WTC11 (cell line): ENCODE data around the gene EIF2S1.

ENCODE experiments used
- CTCF ChIP-seq: fragments of 200-600 bp; IDR thresholded peaks from 2 replicates; pipeline ENCODE4 v1.8.0; 2022; ENCODE audit warnings: antibody characterized with exemption
- FOXK1 ChIP-seq: sonication (generic); formaldehyde crosslinking; IDR thresholded peaks from 2 replicates; pipeline ENCODE4 v1.8.0; 2022; ENCODE audit warnings: mild to moderate bottlenecking, moderate library complexity, missing genetic modification reagents
- MXD4 ChIP-seq: fragments of 250-450 bp; sonication (Bioruptor Pico); IDR thresholded peaks from 2 replicates; pipeline ENCODE4 v1.8.0; 2021; ENCODE audit warnings: mild to moderate bottlenecking, moderate library complexity, borderline replicate concordance
- NFATC4 ChIP-seq: fragments of 250-450 bp; sonication (Bioruptor Pico); IDR thresholded peaks from 2 replicates; pipeline ENCODE4 v1.9.0; 2021; ENCODE audit warnings: mild to moderate bottlenecking
- NR1H2 ChIP-seq: sonication (generic); formaldehyde crosslinking; IDR thresholded peaks from 2 replicates; pipeline ENCODE4 v1.9.0; 2021; ENCODE audit warnings: mild to moderate bottlenecking, moderate library complexity, missing genetic modification reagents
- NR2C2 ChIP-seq: sonication (generic); formaldehyde crosslinking; IDR thresholded peaks from 2 replicates; pipeline ENCODE4 v1.8.0; 2022; ENCODE audit warnings: mild to moderate bottlenecking, missing genetic modification reagents
- NR3C1 ChIP-seq: sonication (generic); formaldehyde crosslinking; conservative IDR thresholded peaks from 2 replicates; pipeline ENCODE4 v1.8.1; 2023; ENCODE audit warnings: low read depth, mild to moderate bottlenecking, missing genetic modification reagents
- TEAD1 ChIP-seq: sonication (generic); formaldehyde crosslinking; IDR thresholded peaks from 2 replicates; pipeline ENCODE4 v1.8.0; 2022; ENCODE audit warnings: mild to moderate bottlenecking, missing genetic modification reagents
- TEAD4 ChIP-seq: sonication (generic); formaldehyde crosslinking; IDR thresholded peaks from 2 replicates; pipeline ENCODE4 v1.8.0; 2022; ENCODE audit warnings: mild to moderate bottlenecking, missing genetic modification reagents
- TF ChIP-seq, protein P1 (sequence below): sonication (generic); formaldehyde crosslinking; IDR thresholded peaks from 2 replicates; pipeline ENCODE4 v1.8.1; 2022; ENCODE audit warnings: low read depth, missing genetic modification reagents, borderline replicate concordance
- TF ChIP-seq, protein P2 (sequence below): sonication (generic); formaldehyde crosslinking; IDR thresholded peaks from 2 replicates; pipeline ENCODE4 v1.8.0; 2022; ENCODE audit warnings: mild to moderate bottlenecking, missing genetic modification reagents
- TF ChIP-seq, protein P3 (sequence below): sonication (generic); formaldehyde crosslinking; IDR thresholded peaks from 2 replicates; pipeline ENCODE4 v1.8.1; 2023; ENCODE audit warnings: mild to moderate bottlenecking, missing genetic modification reagents, moderate library complexity

DNA sequence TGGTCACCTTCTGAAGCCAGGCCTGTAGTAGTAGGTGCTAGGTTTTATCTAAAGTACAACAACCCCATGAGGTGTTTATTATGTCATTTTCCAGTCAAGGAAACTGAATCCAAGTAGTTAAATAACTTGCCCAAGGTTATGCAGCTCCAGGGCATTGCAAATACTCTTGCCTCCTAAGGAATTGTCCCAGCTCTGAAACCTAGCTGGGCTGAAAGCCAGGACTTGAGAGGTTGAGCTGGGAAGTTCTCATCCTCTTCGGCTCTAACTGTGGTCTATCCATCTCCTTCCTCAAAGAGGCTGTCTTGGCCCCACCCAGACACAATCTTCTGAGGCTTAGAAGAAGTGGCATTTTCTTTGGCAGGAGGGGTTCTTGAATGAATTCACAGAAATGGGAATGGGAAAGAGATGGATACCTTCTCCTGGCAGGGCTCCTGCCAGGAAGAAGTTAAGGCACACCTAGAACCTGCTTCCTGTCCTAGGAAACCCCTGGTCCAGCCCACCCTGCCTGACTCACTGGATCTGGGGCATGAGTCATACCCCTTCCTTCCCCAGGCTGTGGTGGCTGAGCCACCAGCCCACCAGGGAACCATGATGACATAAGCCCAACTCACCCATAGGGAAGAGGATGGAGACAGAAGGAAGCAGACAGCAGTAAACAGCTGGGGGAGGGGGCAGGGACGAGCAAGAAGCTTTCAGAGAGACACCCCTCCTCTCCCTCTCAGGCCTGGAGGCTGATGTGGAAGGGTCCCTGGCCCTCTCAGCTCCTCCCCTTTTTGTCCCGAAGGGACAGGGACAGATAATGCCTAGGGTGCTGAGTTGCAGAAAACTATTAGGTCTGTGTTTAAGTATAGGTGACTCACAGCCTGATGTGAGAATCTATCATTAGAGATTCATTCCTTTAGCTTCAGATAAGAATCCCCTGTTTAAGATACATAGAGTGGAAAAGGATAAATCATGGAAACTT is 54.0 kb downstream of the EIF2S1 start:
- TF ChIP-seq, protein P1, sequence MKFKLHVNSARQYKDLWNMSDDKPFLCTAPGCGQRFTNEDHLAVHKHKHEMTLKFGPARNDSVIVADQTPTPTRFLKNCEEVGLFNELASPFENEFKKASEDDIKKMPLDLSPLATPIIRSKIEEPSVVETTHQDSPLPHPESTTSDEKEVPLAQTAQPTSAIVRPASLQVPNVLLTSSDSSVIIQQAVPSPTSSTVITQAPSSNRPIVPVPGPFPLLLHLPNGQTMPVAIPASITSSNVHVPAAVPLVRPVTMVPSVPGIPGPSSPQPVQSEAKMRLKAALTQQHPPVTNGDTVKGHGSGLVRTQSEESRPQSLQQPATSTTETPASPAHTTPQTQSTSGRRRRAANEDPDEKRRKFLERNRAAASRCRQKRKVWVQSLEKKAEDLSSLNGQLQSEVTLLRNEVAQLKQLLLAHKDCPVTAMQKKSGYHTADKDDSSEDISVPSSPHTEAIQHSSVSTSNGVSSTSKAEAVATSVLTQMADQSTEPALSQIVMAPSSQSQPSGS (CRISPR knock-in tag), result no peak
- TF ChIP-seq CTCF, result no peak
- no peak for TF ChIP-seq MXD4 (CRISPR knock-in tag)
- TF ChIP-seq, protein P2, sequence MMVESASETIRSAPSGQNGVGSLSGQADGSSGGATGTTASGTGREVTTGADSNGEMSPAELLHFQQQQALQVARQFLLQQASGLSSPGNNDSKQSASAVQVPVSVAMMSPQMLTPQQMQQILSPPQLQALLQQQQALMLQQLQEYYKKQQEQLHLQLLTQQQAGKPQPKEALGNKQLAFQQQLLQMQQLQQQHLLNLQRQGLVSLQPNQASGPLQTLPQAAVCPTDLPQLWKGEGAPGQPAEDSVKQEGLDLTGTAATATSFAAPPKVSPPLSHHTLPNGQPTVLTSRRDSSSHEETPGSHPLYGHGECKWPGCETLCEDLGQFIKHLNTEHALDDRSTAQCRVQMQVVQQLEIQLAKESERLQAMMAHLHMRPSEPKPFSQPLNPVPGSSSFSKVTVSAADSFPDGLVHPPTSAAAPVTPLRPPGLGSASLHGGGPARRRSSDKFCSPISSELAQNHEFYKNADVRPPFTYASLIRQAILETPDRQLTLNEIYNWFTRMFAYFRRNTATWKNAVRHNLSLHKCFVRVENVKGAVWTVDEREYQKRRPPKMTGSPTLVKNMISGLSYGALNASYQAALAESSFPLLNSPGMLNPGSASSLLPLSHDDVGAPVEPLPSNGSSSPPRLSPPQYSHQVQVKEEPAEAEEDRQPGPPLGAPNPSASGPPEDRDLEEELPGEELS (CRISPR knock-in tag), result no peak
- TF ChIP-seq, protein P3, sequence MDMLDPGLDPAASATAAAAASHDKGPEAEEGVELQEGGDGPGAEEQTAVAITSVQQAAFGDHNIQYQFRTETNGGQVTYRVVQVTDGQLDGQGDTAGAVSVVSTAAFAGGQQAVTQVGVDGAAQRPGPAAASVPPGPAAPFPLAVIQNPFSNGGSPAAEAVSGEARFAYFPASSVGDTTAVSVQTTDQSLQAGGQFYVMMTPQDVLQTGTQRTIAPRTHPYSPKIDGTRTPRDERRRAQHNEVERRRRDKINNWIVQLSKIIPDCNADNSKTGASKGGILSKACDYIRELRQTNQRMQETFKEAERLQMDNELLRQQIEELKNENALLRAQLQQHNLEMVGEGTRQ (CRISPR knock-in tag), result no peak
- no peak for TF ChIP-seq TEAD4 (CRISPR knock-in tag)
- TF ChIP-seq NFATC4 (CRISPR knock-in tag), result no peak
- no peak for TF ChIP-seq NR3C1
- TF ChIP-seq TEAD1 (CRISPR knock-in tag), result no peak
- no peak for TF ChIP-seq NR2C2
- no peak for TF ChIP-seq NR1H2 (CRISPR knock-in tag)
- TF ChIP-seq FOXK1 (CRISPR knock-in tag), result no peak
